K562 (cell line): ENCODE results near the gene GABARAP. TPM values are rescaled to one million over a fixed set of nuclear protein-coding genes. Genes with fewer than 3 reads are reported as not detected.

ENCODE experiments used
- ATAC-seq: fragments of 200-7000 bp; cut with Tn5 transposase; 3 replicates; pipeline ENCODE4 v1.9.1; 2020; ENCODE audit warnings: moderate library complexity
- BruUV-seq: library from RNA; stranded (reverse); fragments of 400-500 nt; replicated peaks from 2 replicates; lab custom pipeline; 2021; lab: Mats Ljungman, UMichigan
- CTCF ChIA-PET: fragments of 300-600 bp; formaldehyde crosslinking; extraction: SDS; loops from one replicate; lab custom pipeline; 2021; ENCODE audit warnings: low intra/inter-chr PET ratio; lab: Yijun Ruan, JAX
- POLR2A ChIA-PET: fragments of 300-600, 350-650 bp; sonication (Branson Sonifier 250); formaldehyde crosslinking; extraction: SDS; loops from one replicate; lab custom pipeline; 2021; ENCODE audit warnings: antibody characterized with exemption, inconsistent platforms; lab: Yijun Ruan, JAX
- DNase-seq, 4 experiments: peaks; one replicate each; pipeline versions ENCODE4 v3.0.0 to v3.0.0-alpha.2; 2011 to 2018; ENCODE audit warnings: low spot score in 3 of 4, mixed read lengths in 3 of 4; ENCODE audit errors: extremely low read depth in 1 of 4
- FAIRE-seq: peaks from 2 replicates; lab custom pipeline; 2011; peaks lifted over from hg19 to GRCh38; lab: Jason Lieb, UNC
- H2AFZ ChIP-seq: 2 replicates; pipeline ENCODE4 v1.6.0; 2011; ENCODE audit warnings: low read depth, low read length, control low read depth, inconsistent platforms
- H3K27ac ChIP-seq: fragments of 200-600 bp; 3 replicates; pipeline ENCODE4 v1.8.0; 2011; ENCODE audit warnings: low read depth, mild to moderate bottlenecking, control low read depth, inconsistent platforms, low read length, moderate library complexity, mixed read lengths; ENCODE audit errors: extremely low read depth
- H3K27me3 ChIP-seq, 2 experiments: fragments of 300-600 bp in 1 of 2; 2 replicates in 1 of 2; 3 replicates in 1 of 2; pipeline versions ENCODE4 v1.6.0 to v1.8.0; 2011; ENCODE audit warnings: inconsistent platforms in 2 of 2, low read length in 2 of 2, mild to moderate bottlenecking in 1 of 2, mixed read lengths in 1 of 2, moderate library complexity in 1 of 2; ENCODE audit not compliant: control insufficient read depth in 2 of 2, insufficient read depth in 2 of 2
- H3K36me3 ChIP-seq: fragments of 300-600 bp; 3 replicates; pipeline ENCODE4 v1.8.0; 2011; ENCODE audit warnings: mild to moderate bottlenecking, low read length, inconsistent platforms; ENCODE audit not compliant: control insufficient read depth, insufficient read depth
- H3K4me1 ChIP-seq, 2 experiments: fragments of 200-600 bp in 1 of 2; replicated peaks in 1 of 2; 2 replicates in 1 of 2; 3 replicates in 1 of 2; pipeline versions ENCODE4 v1.5.1 to v1.8.0; 2011; ENCODE audit warnings: inconsistent platforms in 2 of 2, low read length in 2 of 2, mild to moderate bottlenecking in 1 of 2, mixed read lengths in 1 of 2, moderate library complexity in 1 of 2; ENCODE audit not compliant: control insufficient read depth in 2 of 2, insufficient read depth in 2 of 2
- H3K4me2 ChIP-seq: 2 replicates; pipeline ENCODE4 v1.6.1; 2011; ENCODE audit warnings: low read length, control low read depth, inconsistent platforms, mixed read lengths; ENCODE audit not compliant: insufficient read depth
- H3K4me3 ChIP-seq: fragments of 200-600 bp; sonication (generic), shearing (Covaris generic); 2 replicates; pipeline ENCODE4 v1.5.1; 2016; ENCODE audit warnings: control low read depth, inconsistent platforms
- H3K79me2 ChIP-seq: fragments of 200-600 bp; 3 replicates; pipeline ENCODE4 v1.8.0; 2011; ENCODE audit warnings: low read length, inconsistent platforms; ENCODE audit not compliant: control insufficient read depth, insufficient read depth
- H3K9ac ChIP-seq, 2 experiments: 2 replicates each; pipeline versions ENCODE4 v1.6.0 to v1.6.1; 2011; ENCODE audit warnings: low read depth in 2 of 2, low read length in 2 of 2, control low read depth in 1 of 2, inconsistent platforms in 1 of 2, mild to moderate bottlenecking in 1 of 2, mixed read lengths in 1 of 2; ENCODE audit not compliant: insufficient read depth in 1 of 2
- H3K9me1 ChIP-seq: one replicate; pipeline ENCODE4 v1.6.0; 2011; ENCODE audit warnings: inconsistent platforms, mild to moderate bottlenecking, low read length, moderate library complexity; ENCODE audit not compliant: control insufficient read depth, insufficient read depth
- H3K9me3 ChIP-seq: replicated peaks from 2 replicates; pipeline ENCODE4 v1.5.1; 2011; ENCODE audit warnings: low read depth, low read length, inconsistent platforms; ENCODE audit not compliant: control insufficient read depth, insufficient read depth
- H4K20me1 ChIP-seq: replicated peaks from 2 replicates; pipeline ENCODE4 v1.6.1; 2011; ENCODE audit warnings: low read length, inconsistent platforms, mixed read lengths; ENCODE audit not compliant: control insufficient read depth, insufficient read depth
- CCNT2 ChIP-seq: IDR thresholded peaks from 2 replicates; pipeline ENCODE4 v1.6.1; 2011; ENCODE audit warnings: borderline replicate concordance, low read depth, mild to moderate bottlenecking, moderate library complexity, mixed read lengths, low read length; ENCODE audit not compliant: insufficient read length; ENCODE audit errors: extremely low read depth
- CUX1 ChIP-seq: fragments of 200-800 bp; sonication (Bioruptor generic); IDR thresholded peaks from 2 replicates; pipeline ENCODE4 v1.6.1; 2016; ENCODE audit warnings: missing genetic modification characterization, missing compliant biosample characterization
- GABPB2 ChIP-seq: fragments of 250-450 bp; sonication (Bioruptor Pico); conservative IDR thresholded peaks from 2 replicates; pipeline ENCODE4 v1.5.1; 2021; ENCODE audit warnings: mild to moderate bottlenecking
- HINFP ChIP-seq: fragments of 450-650 bp; conservative IDR thresholded peaks from 2 replicates; pipeline ENCODE4 v1.6.1; 2016; ENCODE audit warnings: missing genetic modification characterization, low read depth, mild to moderate bottlenecking, control low read depth, missing compliant biosample characterization
- MYNN ChIP-seq, 2 experiments: sonication (generic); formaldehyde crosslinking in 1 of 2; IDR thresholded peaks; 2 replicates each; pipeline versions ENCODE4 v1.5.0 to v1.6.1; 2016 to 2020; ENCODE audit warnings: antibody characterized with exemption in 1 of 2, missing genetic modification reagents in 1 of 2
- POLR2A ChIP-seq: fragments of 450-650 bp; conservative IDR thresholded peaks from 2 replicates; pipeline ENCODE4 v1.6.1; 2016
- RAD21 ChIP-seq, 2 experiments: fragments of 250-450 bp in 1 of 2; fragments of 450-650 bp in 1 of 2; sonication (Bioruptor Pico) in 1 of 2; formaldehyde crosslinking in 1 of 2; IDR thresholded peaks in 1 of 2; conservative IDR thresholded peaks in 1 of 2; 2 replicates each; pipeline versions ENCODE4 v1.4.0 to v1.8.0; 2020 to 2022; ENCODE audit warnings: mild to moderate bottlenecking in 2 of 2, moderate library complexity in 1 of 2
- RBFOX2 ChIP-seq: fragments of 200-400 bp; formaldehyde crosslinking; IDR thresholded peaks from 2 replicates; pipeline ENCODE4 v1.6.1; 2017; ENCODE audit warnings: low read depth, mild to moderate bottlenecking, low read length, moderate library complexity
- ZFX ChIP-seq: sonication (generic); formaldehyde crosslinking; IDR thresholded peaks from 2 replicates; pipeline ENCODE4 v1.8.0; 2022; ENCODE audit warnings: mild to moderate bottlenecking, missing genetic modification reagents, moderate library complexity
- WGBS: fragments of 100-300 bp; shearing (Covaris generic); methylation state at CpG from one replicate; pipeline ENCODE4 v1.1.6; 2016; ENCODE audit warnings: low coverage, mixed read lengths; ENCODE audit not compliant: insufficient coverage; ENCODE audit errors: missing lambda C conversion rate; 5-methylcytosine and 5-hydroxymethylcytosine counted together
- in situ Hi-C: fragments of 300-500 bp; cut with MboI; formaldehyde crosslinking; loops from 4 replicates; pipeline ENCODE4 v1.15.0; 2018; ENCODE audit warnings: inconsistent platforms, mixed read lengths
- intact Hi-C: fragments of 100-400 bp; cut with micrococcal nuclease; formaldehyde crosslinking; loops from 2 replicates; pipeline ENCODE4 v1.14.2; 2022
- polyA plus RNA-seq, 8 experiments: library from polyadenylated mRNA; depleted of rRNA in 4 of 8; stranded (reverse) in 5 of 8; unstranded in 3 of 8; fragments of >200 nt; fragmentation: Nextera tagmentation in 2 of 8; fragmentation: Illumina TruSeq in 1 of 8; extraction: Ambion mirVana in 2 of 8; extraction: Trizol in 1 of 8; gene quantifications; 2 replicates each; pipeline versions ENCODE4 v1.2.1 to v1.2.3, GENCODE V29; 2011 to 2014; ENCODE audit warnings: inconsistent platforms in 1 of 8, missing spikeins in 1 of 8
- total RNA-seq, 7 experiments: library from RNA; depleted of rRNA in 6 of 7; stranded (reverse); fragments of >200 nt in 6 of 7; fragmentation: Illumina TruSeq in 2 of 7; extraction: Trizol in 2 of 7; gene quantifications; 2 replicates each; pipeline versions ENCODE4 v1.2.1 to v1.2.3, GENCODE V29; 2011 to 2021; ENCODE audit warnings: low replicate concordance in 1 of 7
- TF ChIP-seq, protein P1 (sequence below): fragments of 200-400 bp; formaldehyde crosslinking; IDR thresholded peaks from 2 replicates; pipeline ENCODE4 v1.6.1; 2017; ENCODE audit warnings: mild to moderate bottlenecking, low read depth, low read length, moderate library complexity

Gene GABARAP
- total and polyA plus RNA-seq, 9 of the 15 experiments (the other 6 are each of a cell fraction or from before 2014, with no cell fraction given), result 47.5 to 373 (median 152) TPM

DNA sequence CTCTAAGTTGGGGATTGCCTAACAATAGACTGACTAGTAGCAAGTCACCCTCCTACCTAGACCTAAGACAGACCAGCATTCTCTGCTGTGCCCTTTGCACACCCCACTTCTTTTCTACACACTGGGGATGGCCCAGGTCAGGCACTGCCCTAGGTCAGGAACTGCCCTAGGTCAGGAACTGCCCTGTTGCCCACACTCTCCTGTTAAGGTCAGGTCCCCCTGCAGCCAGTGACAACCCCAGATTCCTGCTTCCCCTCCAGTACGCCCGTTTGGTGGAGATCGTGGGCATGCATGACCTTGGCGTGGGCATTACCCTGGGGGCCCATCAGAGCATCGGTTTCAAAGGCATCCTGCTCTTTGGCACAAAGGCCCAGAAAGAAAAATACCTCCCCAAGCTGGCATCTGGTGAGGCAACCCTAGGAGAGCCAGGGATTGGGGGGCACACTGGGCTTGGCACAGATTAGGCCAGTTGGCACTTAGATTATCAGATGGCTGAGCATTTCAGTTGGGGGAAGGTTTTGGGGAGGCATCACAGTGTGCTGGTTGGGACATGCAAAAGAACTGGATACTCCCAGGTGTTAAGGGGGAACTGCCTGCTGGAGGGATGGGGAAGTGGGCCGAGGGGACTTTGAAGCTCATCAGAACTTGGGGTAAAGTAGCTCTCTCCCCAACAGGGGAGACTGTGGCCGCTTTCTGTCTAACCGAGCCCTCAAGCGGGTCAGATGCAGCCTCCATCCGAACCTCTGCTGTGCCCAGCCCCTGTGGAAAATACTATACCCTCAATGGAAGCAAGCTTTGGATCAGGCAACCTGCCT lies 20.8 kb downstream of the GABARAP start:
- TF ChIP-seq ZFX (CRISPR knock-in tag) (no peak), GABPB2 (CRISPR knock-in tag) (no peak), MYNN (IDR thresholded peaks at IDR 0.05) (0 out of 2 replicates have a peak, but pooled peaks have one; percentile 6), MYNN (CRISPR knock-in tag; IDR thresholded peaks at IDR 0.05) (no peak), RAD21 (CRISPR knock-in tag; conservative IDR thresholded peaks at IDR 0.05 in 1 of 2, IDR thresholded peaks at IDR 0.05 in 1 of 2) (0 out of 4 replicates have a peak, but pooled peaks of 1 of the 2 experiments have one; percentile 3), CCNT2 (peak; percentile 18), RBFOX2 (peak; percentile 7; the same call in 1 of the 2 replicates), POLR2A (peak; percentile 49; the same call in 1 of the 2 replicates), CUX1 (CRISPR knock-in tag) (no peak), HINFP (tag) (no peak)
- TF ChIP-seq, protein P1, sequence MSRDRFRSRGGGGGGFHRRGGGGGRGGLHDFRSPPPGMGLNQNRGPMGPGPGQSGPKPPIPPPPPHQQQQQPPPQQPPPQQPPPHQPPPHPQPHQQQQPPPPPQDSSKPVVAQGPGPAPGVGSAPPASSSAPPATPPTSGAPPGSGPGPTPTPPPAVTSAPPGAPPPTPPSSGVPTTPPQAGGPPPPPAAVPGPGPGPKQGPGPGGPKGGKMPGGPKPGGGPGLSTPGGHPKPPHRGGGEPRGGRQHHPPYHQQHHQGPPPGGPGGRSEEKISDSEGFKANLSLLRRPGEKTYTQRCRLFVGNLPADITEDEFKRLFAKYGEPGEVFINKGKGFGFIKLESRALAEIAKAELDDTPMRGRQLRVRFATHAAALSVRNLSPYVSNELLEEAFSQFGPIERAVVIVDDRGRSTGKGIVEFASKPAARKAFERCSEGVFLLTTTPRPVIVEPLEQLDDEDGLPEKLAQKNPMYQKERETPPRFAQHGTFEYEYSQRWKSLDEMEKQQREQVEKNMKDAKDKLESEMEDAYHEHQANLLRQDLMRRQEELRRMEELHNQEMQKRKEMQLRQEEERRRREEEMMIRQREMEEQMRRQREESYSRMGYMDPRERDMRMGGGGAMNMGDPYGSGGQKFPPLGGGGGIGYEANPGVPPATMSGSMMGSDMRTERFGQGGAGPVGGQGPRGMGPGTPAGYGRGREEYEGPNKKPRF, result no peak
- CTCF ChIA-PET, result no interaction called here
- peaks cover 60% of the 10 kb centered on the region; the same call in 2 of the 3 replicates for H3K36me3 ChIP-seq
- no peaks in the 10 kb centered on the region for H3K9me3 ChIP-seq
- H3K9ac ChIP-seq, result peak overlapping the region in 1 of 2 experiments; percentile 69; a peak in 1 of 4 replicates
- peak overlapping the region; percentile 90; the same call in 1 of the 3 replicates for H3K27ac ChIP-seq
- H3K9me1 ChIP-seq, result peaks cover 6% of the 10 kb centered on the region
- H3K4me3 ChIP-seq, result peak overlapping the region; percentile 87; the same call in 1 of the 2 replicates
- H3K27me3 ChIP-seq, result no peaks in the 10 kb centered on the region
- peaks cover 31% of the 10 kb centered on the region for H3K79me2 ChIP-seq
- intact Hi-C loops (no loop called here), in situ Hi-C loops (no loop called here)
- 96% methylated on average over 6 of the region's 10 CpGs for WGBS
- peaks cover 26 to 57% of the 10 kb centered on the region in 2 experiments for H3K4me1 ChIP-seq
- peaks cover 6% of the 10 kb centered on the region for H4K20me1 ChIP-seq
- ATAC-seq, result no peak
- DNase-seq, result no peak
- peak overlapping the region; percentile 93; the same call in 1 of the 2 replicates for H3K4me2 ChIP-seq
- POLR2A ChIA-PET, result interaction anchor here (0.6 to 7.7 kb wide), 8 partner anchors 9 to 255 kb away, joined by 3 to 73 read pairs (median 4); partner anchors contain the start of genes ACAP1, DVL2, GABARAP and PHF23
- no TSS peak for BruUV-seq
- FAIRE-seq, result no peak
- H2AFZ ChIP-seq, result no peak overlapping the region
